SK-N-SH (cell line): ENCODE measurements around the gene PAPPA2. TPM values are rescaled to one million over a fixed set of nuclear protein-coding genes. Genes with fewer than 3 reads are reported as not detected.

ENCODE experiments used
- CTCF ChIA-PET: fragments of 300-600, 350-600 bp; formaldehyde crosslinking; extraction: SDS; loops from one replicate; lab custom pipeline; 2021; lab: Yijun Ruan, JAX
- POLR2A ChIA-PET: fragments of 350-600 bp; sonication (Branson Sonifier 250); formaldehyde crosslinking; extraction: SDS; loops from one replicate; lab custom pipeline; 2020; ENCODE audit warnings: antibody characterized with exemption, inconsistent platforms; lab: Yijun Ruan, JAX
- DNase-seq: peaks from one replicate; pipeline ENCODE4 v3.0.0; 2012
- H2AFZ ChIP-seq: fragments of 200-600 bp; sonication (generic); 2 replicates; pipeline ENCODE4 v1.8.1; 2016; ENCODE audit warnings: antibody characterized with exemption, mild to moderate bottlenecking, low read depth
- H3F3A ChIP-seq: fragments of 200-600 bp; sonication (generic); replicated peaks from 2 replicates; pipeline ENCODE3; 2016; ENCODE audit warnings: antibody characterized with exemption, mild to moderate bottlenecking; ENCODE audit not compliant: insufficient read depth
- H3K27ac ChIP-seq, 2 experiments: fragments of 200-500 bp in 1 of 2; fragments of 200-600 bp in 1 of 2; sonication (Bioruptor generic) in 1 of 2; sonication (generic), shearing (Covaris generic) in 1 of 2; 2 replicates each; pipeline versions ENCODE4 v1.5.1 to v1.6.1; 2014 to 2016; ENCODE audit warnings: low read depth in 2 of 2, inconsistent platforms in 1 of 2, low read length in 1 of 2, mild to moderate bottlenecking in 1 of 2, mixed read lengths in 1 of 2
- H3K27me3 ChIP-seq: fragments of 200-600 bp; sonication (generic), shearing (Covaris generic); 2 replicates; pipeline ENCODE4 v1.6.1; 2016; ENCODE audit warnings: mixed run types; ENCODE audit not compliant: insufficient read depth
- H3K36me3 ChIP-seq, 2 experiments: fragments of 200-500 bp in 1 of 2; fragments of 200-600 bp in 1 of 2; sonication (Bioruptor generic) in 1 of 2; sonication (generic) in 1 of 2; replicated peaks in 1 of 2; 2 replicates each; pipeline versions ENCODE3 to v1.5.1; 2014 to 2016; ENCODE audit warnings: low read length in 1 of 2, mild to moderate bottlenecking in 1 of 2; ENCODE audit not compliant: insufficient read depth in 2 of 2, control insufficient read depth in 1 of 2
- H3K4me1 ChIP-seq, 2 experiments: fragments of 200-500 bp in 1 of 2; fragments of 200-600 bp in 1 of 2; sonication (Bioruptor generic) in 1 of 2; sonication (generic), shearing (Covaris generic) in 1 of 2; 2 replicates each; pipeline versions ENCODE4 v1.5.1 to v1.6.1; 2014 to 2016; ENCODE audit warnings: low read depth in 1 of 2, low read length in 1 of 2, mixed run types in 1 of 2; ENCODE audit not compliant: insufficient read depth in 2 of 2, control insufficient read depth in 1 of 2
- H3K4me2 ChIP-seq: fragments of 200-600 bp; sonication (generic), shearing (Covaris generic); 2 replicates; pipeline ENCODE4 v1.6.1; 2017; ENCODE audit warnings: mixed run types
- H3K4me3 ChIP-seq, 2 experiments: fragments of 200-500 bp in 1 of 2; fragments of 200-600 bp in 1 of 2; sonication (Bioruptor generic) in 1 of 2; sonication (generic), shearing (Covaris generic) in 1 of 2; 2 replicates each; pipeline versions ENCODE4 v1.5.1 to v1.8.1; 2014 to 2016; ENCODE audit warnings: low read depth in 2 of 2, inconsistent platforms in 1 of 2, low read length in 1 of 2, mild to moderate bottlenecking in 1 of 2, mixed read lengths in 1 of 2, moderate library complexity in 1 of 2
- H3K79me2 ChIP-seq: fragments of 200-600 bp; sonication (generic); 2 replicates; pipeline ENCODE4 v1.8.1; 2017; ENCODE audit warnings: mild to moderate bottlenecking; ENCODE audit not compliant: insufficient read depth
- H3K9ac ChIP-seq: fragments of 200-600 bp; sonication (generic); 2 replicates; pipeline ENCODE4 v1.6.1; 2017; ENCODE audit warnings: mixed run types
- H3K9me2 ChIP-seq: fragments of 200-600 bp; sonication (generic); 2 replicates; pipeline ENCODE4 v1.6.1; 2017; ENCODE audit warnings: mixed run types
- H3K9me3 ChIP-seq: fragments of 200-600 bp; sonication (generic); 2 replicates; pipeline ENCODE4 v1.6.1; 2017; ENCODE audit warnings: mixed run types, mild to moderate bottlenecking, moderate library complexity
- H4K20me1 ChIP-seq: fragments of 200-600 bp; sonication (generic); 2 replicates; pipeline ENCODE4 v1.6.1; 2017; ENCODE audit warnings: mild to moderate bottlenecking, mixed run types; ENCODE audit not compliant: insufficient read depth
- CHD2 ChIP-seq: fragments of 150-350 bp; IDR thresholded peaks from 2 replicates; pipeline ENCODE4 v1.6.1; 2018; ENCODE audit warnings: low read length; ENCODE audit not compliant: partially characterized antibody
- EP300 ChIP-seq, 2 experiments: IDR thresholded peaks; 2 replicates each; pipeline versions ENCODE4 v1.4.0 to v1.6.1; 2012; ENCODE audit warnings: borderline replicate concordance in 1 of 2, low read depth in 1 of 2, low read length in 1 of 2
- FOSL2 ChIP-seq: IDR thresholded peaks from 2 replicates; pipeline ENCODE4 v1.4.0; 2012; ENCODE audit warnings: low read depth, mild to moderate bottlenecking, moderate library complexity, borderline replicate concordance
- FOXJ3 ChIP-seq: sonication (generic); formaldehyde crosslinking; IDR thresholded peaks from 2 replicates; pipeline ENCODE4 v1.5.1; 2020; ENCODE audit warnings: mild to moderate bottlenecking, missing genetic modification reagents
- GATA2 ChIP-seq: sonication (generic); formaldehyde crosslinking; IDR thresholded peaks from 2 replicates; pipeline ENCODE4 v1.5.0; 2020; ENCODE audit warnings: mild to moderate bottlenecking, missing genetic modification reagents
- JUND ChIP-seq: IDR thresholded peaks from 2 replicates; pipeline ENCODE4 v1.4.0; 2012
- MEF2A ChIP-seq: IDR thresholded peaks from 2 replicates; pipeline ENCODE4 v1.4.0; 2012; ENCODE audit warnings: low read depth, borderline replicate concordance
- NFIC ChIP-seq: IDR thresholded peaks from 2 replicates; pipeline ENCODE4 v1.4.0; 2012; ENCODE audit warnings: borderline replicate concordance
- NRF1 ChIP-seq: IDR thresholded peaks from 2 replicates; pipeline ENCODE4 v1.6.1; 2012; ENCODE audit warnings: low read depth, mild to moderate bottlenecking, low read length
- POLR2AphosphoS5 ChIP-seq: IDR thresholded peaks from 2 replicates; pipeline ENCODE4 v1.6.1; 2012; ENCODE audit warnings: low read depth, low read length
- RAD21 ChIP-seq: IDR thresholded peaks from 2 replicates; pipeline ENCODE4 v1.6.1; 2012; ENCODE audit warnings: mild to moderate bottlenecking, low read length
- RCOR1 ChIP-seq: fragments of 150-350 bp; IDR thresholded peaks from 2 replicates; pipeline ENCODE4 v1.6.1; 2017; ENCODE audit warnings: antibody characterized with exemption, low read length
- RXRA ChIP-seq: IDR thresholded peaks from 2 replicates; pipeline ENCODE4 v1.4.0; 2012; ENCODE audit warnings: low read depth, mild to moderate bottlenecking, borderline replicate concordance
- SMC3 ChIP-seq: IDR thresholded peaks from 2 replicates; pipeline ENCODE4 v1.6.1; 2012; ENCODE audit warnings: low read depth, low read length, improper control_type of control experiment
- TAF1 ChIP-seq: IDR thresholded peaks from 2 replicates; pipeline ENCODE4 v1.6.1; 2012; ENCODE audit warnings: low read depth, mild to moderate bottlenecking, low read length, moderate library complexity, borderline replicate concordance
- TCF12 ChIP-seq: IDR thresholded peaks from 2 replicates; pipeline ENCODE4 v1.4.0; 2012
- YY1 ChIP-seq: IDR thresholded peaks from 2 replicates; pipeline ENCODE4 v1.4.0; 2012; ENCODE audit warnings: low read depth, mild to moderate bottlenecking
- WGBS: methylation state at CpG from one replicate; pipeline ENCODE4 v1.1.6; 2017; ENCODE audit warnings: low lambda C conversion rate; 5-methylcytosine and 5-hydroxymethylcytosine counted together
- polyA plus RNA-seq, 3 experiments: library from polyadenylated mRNA; depleted of rRNA; stranded (reverse); fragments of >200 nt; gene quantifications; 2 replicates each; pipeline ENCODE4 v1.2.3, GENCODE V29; 2012
- TF ChIP-seq, protein P1 (sequence below): fragments of 150-350 bp; IDR thresholded peaks from 2 replicates; pipeline ENCODE4 v1.6.1; 2017; ENCODE audit warnings: antibody characterized with exemption, low read length, low read depth, borderline replicate concordance
- TF ChIP-seq, protein P2 (sequence below): IDR thresholded peaks from 2 replicates; pipeline ENCODE4 v1.6.1; 2012; ENCODE audit warnings: mild to moderate bottlenecking, low read depth, low read length, moderate library complexity

PAPPA2 gene
- polyA plus RNA-seq, 1 of the 3 experiments (the other 2 are of a cell fraction) = 0.02 TPM

DNA sequence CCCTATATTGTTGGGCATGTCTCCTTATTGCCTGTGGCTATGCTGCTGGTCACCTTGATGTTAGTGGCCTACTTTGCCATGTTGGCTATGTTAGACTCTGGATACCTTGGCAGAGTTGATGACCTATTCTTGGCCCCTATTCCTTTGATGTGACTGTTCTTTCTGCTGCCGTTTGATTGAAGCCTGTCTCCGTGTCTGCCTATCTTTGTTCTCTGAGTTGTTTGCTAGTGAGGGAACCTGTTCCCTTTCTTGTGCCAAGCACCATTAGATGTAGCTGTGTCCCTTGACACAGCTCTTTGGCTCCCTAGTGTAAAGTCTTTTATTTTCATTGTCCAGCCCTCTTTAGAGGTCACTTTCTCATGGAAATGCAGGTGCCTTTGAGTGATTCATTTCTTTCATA is 28.7 kb upstream of the PAPPA2 start:
- Histone ChIP-seq H3K9me2 (no peaks in the 10 kb centered on the region), H3K27ac (no peak overlapping the region), H3K4me1 (no peaks in the 10 kb centered on the region), H3K4me3 (no peak overlapping the region), H3K27me3 (no peaks in the 10 kb centered on the region), H4K20me1 (no peaks in the 10 kb centered on the region), H2AFZ (no peak overlapping the region), H3K79me2 (no peaks in the 10 kb centered on the region), H3K9me3 (no peaks in the 10 kb centered on the region), H3F3A (no peaks in the 10 kb centered on the region), H3K4me2 (no peak overlapping the region), H3K9ac (no peak overlapping the region), H3K36me3 (no peaks in the 10 kb centered on the region)
- ChIA-PET CTCF (no interaction called here), POLR2A (no interaction called here)
- 3% methylated on average over 2 of the region's 2 CpGs for WGBS
- TF ChIP-seq YY1 (no peak), RAD21 (no peak), NFIC (no peak), GATA2 (CRISPR knock-in tag) (no peak), POLR2AphosphoS5 (no peak), TAF1 (no peak), MEF2A (no peak), CHD2 (no peak), FOSL2 (no peak), SMC3 (no peak), NRF1 (no peak), FOXJ3 (CRISPR knock-in tag) (no peak)
- TF ChIP-seq, protein P1, sequence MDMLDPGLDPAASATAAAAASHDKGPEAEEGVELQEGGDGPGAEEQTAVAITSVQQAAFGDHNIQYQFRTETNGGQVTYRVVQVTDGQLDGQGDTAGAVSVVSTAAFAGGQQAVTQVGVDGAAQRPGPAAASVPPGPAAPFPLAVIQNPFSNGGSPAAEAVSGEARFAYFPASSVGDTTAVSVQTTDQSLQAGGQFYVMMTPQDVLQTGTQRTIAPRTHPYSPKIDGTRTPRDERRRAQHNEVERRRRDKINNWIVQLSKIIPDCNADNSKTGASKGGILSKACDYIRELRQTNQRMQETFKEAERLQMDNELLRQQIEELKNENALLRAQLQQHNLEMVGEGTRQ = no peak
- TF ChIP-seq, protein P2, sequence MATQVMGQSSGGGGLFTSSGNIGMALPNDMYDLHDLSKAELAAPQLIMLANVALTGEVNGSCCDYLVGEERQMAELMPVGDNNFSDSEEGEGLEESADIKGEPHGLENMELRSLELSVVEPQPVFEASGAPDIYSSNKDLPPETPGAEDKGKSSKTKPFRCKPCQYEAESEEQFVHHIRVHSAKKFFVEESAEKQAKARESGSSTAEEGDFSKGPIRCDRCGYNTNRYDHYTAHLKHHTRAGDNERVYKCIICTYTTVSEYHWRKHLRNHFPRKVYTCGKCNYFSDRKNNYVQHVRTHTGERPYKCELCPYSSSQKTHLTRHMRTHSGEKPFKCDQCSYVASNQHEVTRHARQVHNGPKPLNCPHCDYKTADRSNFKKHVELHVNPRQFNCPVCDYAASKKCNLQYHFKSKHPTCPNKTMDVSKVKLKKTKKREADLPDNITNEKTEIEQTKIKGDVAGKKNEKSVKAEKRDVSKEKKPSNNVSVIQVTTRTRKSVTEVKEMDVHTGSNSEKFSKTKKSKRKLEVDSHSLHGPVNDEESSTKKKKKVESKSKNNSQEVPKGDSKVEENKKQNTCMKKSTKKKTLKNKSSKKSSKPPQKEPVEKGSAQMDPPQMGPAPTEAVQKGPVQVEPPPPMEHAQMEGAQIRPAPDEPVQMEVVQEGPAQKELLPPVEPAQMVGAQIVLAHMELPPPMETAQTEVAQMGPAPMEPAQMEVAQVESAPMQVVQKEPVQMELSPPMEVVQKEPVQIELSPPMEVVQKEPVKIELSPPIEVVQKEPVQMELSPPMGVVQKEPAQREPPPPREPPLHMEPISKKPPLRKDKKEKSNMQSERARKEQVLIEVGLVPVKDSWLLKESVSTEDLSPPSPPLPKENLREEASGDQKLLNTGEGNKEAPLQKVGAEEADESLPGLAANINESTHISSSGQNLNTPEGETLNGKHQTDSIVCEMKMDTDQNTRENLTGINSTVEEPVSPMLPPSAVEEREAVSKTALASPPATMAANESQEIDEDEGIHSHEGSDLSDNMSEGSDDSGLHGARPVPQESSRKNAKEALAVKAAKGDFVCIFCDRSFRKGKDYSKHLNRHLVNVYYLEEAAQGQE = no peak
- DNase-seq = no peak

DNA sequence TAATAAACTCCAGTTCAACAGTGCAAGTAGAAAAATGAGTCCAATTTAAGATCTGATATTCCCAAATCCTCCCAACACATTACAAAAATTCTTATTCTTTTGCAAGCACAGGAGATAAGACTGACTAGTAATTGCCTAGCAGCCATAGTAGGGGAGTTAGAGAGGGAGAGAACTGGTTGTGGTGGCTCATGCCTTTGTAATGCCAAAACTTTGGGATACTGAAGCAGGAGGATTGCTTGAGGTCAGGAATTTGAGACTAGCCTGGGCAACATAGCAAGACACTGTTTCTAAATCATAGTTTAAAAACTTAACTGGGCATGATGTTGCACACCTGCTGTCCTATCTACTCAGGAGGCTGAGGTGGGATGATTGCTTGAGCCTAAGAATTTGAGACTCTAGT is 26.7 kb upstream of the PAPPA2 start:
- no peak overlapping the region for H3K9ac ChIP-seq
- no peak overlapping the region for H3K4me3 ChIP-seq
- no peaks in the 10 kb centered on the region for H3K36me3 ChIP-seq
- no peaks in the 10 kb centered on the region for H3K79me2 ChIP-seq
- no peaks in the 10 kb centered on the region for H3K27me3 ChIP-seq
- no peak overlapping the region for H3K4me2 ChIP-seq
- ChIA-PET CTCF (no interaction called here), POLR2A (no interaction called here)
- H3K9me3 ChIP-seq = no peaks in the 10 kb centered on the region
- no peak overlapping the region for H3K27ac ChIP-seq
- no peaks in the 10 kb centered on the region for H3F3A ChIP-seq
- H3K4me1 ChIP-seq = no peaks in the 10 kb centered on the region
- H2AFZ ChIP-seq = no peak overlapping the region
- TF ChIP-seq EP300 (IDR thresholded peaks at IDR 0.05; ENCODE audit: borderline replicate concordance in 1 of 2, low read depth in 1 of 2, low read length in 1 of 2) (no peak), FOXJ3 (CRISPR knock-in tag) (no peak), POLR2AphosphoS5 (no peak), TCF12 (no peak), RXRA (no peak), RCOR1 (no peak), YY1 (no peak), JUND (no peak), TAF1 (no peak)
- TF ChIP-seq, protein P1 = no peak
- no peaks in the 10 kb centered on the region for H4K20me1 ChIP-seq
- H3K9me2 ChIP-seq = no peaks in the 10 kb centered on the region
- DNase-seq = no peak
